Umbilical cord (tissue), 2 donors: Measurements from ENCODE around the gene TRAPPC11. TPM values are rescaled to one million over a fixed set of nuclear protein-coding genes. Genes with fewer than 3 reads are reported as not detected.
A peak's percentile ranks its signal among the peaks of the same experiment; 100 is the strongest.

Experiments used
- DNase-seq: peaks from one replicate; pipeline ENCODE4 v3.0.0-alpha.2; 2015; ENCODE audit warnings: low spot score
- total RNA-seq: library from RNA; depleted of rRNA; stranded (reverse); fragments of >200 nt; gene quantifications from one replicate; pipeline ENCODE4 v1.2.3, GENCODE V29; 2014; ENCODE audit warnings: low replicate concordance; ENCODE audit not compliant: insufficient read depth

TRAPPC11 gene
- total RNA-seq, 1 donor from 2014 or later, result 64.5 TPM

GRCh38 chr4:183758061-183758757, 99.1 kb downstream of the TRAPPC11 start:
- DNase-seq, result peak; percentile 22

GRCh38 chr4:183758758-183759447, 99.8 kb downstream of the TRAPPC11 start:
- DNase-seq, result no peak

- DNase-seq, result no peak
Measured at GRCh38 chr4:183760326-183760725, 101.2 kb downstream of the TRAPPC11 start.

Other genes starting within 250 kb of the TRAPPC11 start
- gene CDKN2AIP, start 214.7 kb upstream of the TRAPPC11 start, total RNA-seq, result 15.2 TPM
- 9.9 TPM for gene ING2, start 154.2 kb upstream of the TRAPPC11 start, total RNA-seq
- gene RWDD4, start 108 bp upstream of the TRAPPC11 start, total RNA-seq, result 10.8 TPM
- 17.6 TPM for gene STOX2, start 246.0 kb downstream of the TRAPPC11 start, total RNA-seq